ENCODE measurements around the gene SBK2. TPM values are rescaled to one million over a fixed set of nuclear protein-coding genes. Genes with fewer than 3 reads are reported as not detected.
A peak's percentile ranks its signal among the peaks of the same experiment; 100 is the strongest.

Gene SBK2
- polyA plus RNA-seq, 1 of the 3 experiments (the other 2 are of a cell fraction) = 0.20 TPM

DNA sequence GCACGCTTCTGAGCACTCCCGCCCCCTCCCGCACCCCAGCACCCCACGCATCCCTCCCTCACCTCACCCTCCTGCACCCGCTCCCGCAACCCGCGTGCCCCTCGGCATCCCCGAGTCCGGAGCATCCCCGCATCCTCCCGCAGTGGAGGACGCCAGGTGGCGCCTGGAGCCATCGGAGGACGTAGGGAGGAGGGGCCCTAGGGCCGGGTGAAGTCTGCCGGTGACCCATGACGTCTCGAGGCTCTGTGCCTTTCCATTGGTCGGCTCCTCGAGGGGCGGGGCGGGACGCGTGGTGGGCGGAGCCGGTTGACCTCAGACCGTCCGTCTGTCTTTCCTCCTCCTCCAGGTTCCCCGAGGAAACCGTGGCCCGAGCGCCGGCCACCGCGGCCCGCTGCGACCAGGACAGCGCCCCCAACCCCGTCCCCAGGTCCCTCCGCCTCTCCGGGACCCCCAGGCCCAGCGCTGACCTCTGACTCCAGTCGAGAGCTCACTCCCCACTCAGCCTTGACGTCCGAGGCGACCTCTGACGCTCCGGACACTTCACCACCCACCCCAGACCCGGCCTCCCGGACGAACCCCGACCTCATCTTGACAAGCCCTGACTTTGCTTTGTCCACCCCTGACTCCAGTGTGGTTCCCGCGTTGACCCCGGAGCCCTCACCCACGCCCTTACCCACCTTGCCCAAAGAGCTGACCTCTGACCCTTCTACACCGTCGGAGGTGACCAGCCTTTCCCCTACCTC lies 19.9 kb downstream of the SBK2 start (continued):
- TF ChIP-seq MXI1 (IDR thresholded peaks at IDR 0.05; ENCODE audit: low read depth, low read length) = peak; percentile 57; the same call in 1 of the 2 replicates
- TF ChIP-seq FOSL2 (IDR thresholded peaks at IDR 0.05; ENCODE audit: borderline replicate concordance, low read depth) = no peak
- TF ChIP-seq YY1 (IDR thresholded peaks at IDR 0.05; ENCODE audit: low read depth) = no peak
- TF ChIP-seq TAF1 (IDR thresholded peaks at IDR 0.05; ENCODE audit: borderline replicate concordance, low read depth, low read length) = no peak; the same call in 1 of the 2 replicates
- no peak for TF ChIP-seq RCOR1 (IDR thresholded peaks at IDR 0.05; ENCODE audit: low read length)
- TF ChIP-seq, protein P1, sequence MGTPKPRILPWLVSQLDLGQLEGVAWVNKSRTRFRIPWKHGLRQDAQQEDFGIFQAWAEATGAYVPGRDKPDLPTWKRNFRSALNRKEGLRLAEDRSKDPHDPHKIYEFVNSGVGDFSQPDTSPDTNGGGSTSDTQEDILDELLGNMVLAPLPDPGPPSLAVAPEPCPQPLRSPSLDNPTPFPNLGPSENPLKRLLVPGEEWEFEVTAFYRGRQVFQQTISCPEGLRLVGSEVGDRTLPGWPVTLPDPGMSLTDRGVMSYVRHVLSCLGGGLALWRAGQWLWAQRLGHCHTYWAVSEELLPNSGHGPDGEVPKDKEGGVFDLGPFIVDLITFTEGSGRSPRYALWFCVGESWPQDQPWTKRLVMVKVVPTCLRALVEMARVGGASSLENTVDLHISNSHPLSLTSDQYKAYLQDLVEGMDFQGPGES (IDR thresholded peaks at IDR 0.05; ENCODE audit: low read depth, low read length) = no peak
- TF ChIP-seq TEAD4 (IDR thresholded peaks at IDR 0.05; ENCODE audit: borderline replicate concordance, insufficient read depth) = no peak
- TF ChIP-seq FOXM1 (IDR thresholded peaks at IDR 0.05; ENCODE audit: low read depth) = no peak
- TF ChIP-seq MEF2A (IDR thresholded peaks at IDR 0.05; ENCODE audit: borderline replicate concordance, low read depth) = no peak
- TF ChIP-seq RFX5 (IDR thresholded peaks at IDR 0.05; ENCODE audit: low read length) = peak; percentile 99
- TF ChIP-seq EZH2phosphoT487 (IDR thresholded peaks at IDR 0.05; ENCODE audit: borderline replicate concordance, low read depth) = no peak

DNA sequence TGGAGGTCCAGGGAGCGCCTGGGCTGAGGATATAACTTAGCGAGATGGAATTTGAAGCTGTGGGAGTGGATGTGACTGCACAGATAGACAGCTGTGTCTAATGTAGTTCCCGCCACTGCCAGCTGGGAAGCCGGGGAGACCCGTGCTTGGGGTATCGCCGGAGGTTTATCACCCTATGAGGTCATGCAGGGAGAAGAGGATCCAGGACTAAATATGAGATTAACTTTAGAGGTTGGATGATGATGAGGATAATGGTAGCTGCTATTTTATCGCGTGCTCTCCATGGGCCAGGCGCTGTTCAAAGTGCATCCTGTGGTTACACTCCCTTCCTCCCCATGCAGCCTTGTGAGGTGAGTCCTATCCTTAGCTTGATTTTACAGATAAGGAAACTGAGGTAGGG lies 28.8 kb downstream of the SBK2 start:
- H3K36me3 ChIP-seq (replicated peaks in 1 of 2; ENCODE audit: control insufficient read depth in 1 of 2, insufficient read depth in 2 of 2, low read length in 1 of 2) = no peaks in the 10 kb centered on the region
- POLR2A ChIA-PET = interaction anchor here (0.5 kb wide), 1 partner anchor 69 kb away, joined by 4 read pairs; no protein-coding TSS in a partner anchor
- H3K4me3 ChIP-seq (ENCODE audit: low read depth in 2 of 2, low read length in 1 of 2) = no peak overlapping the region
- H3K27me3 ChIP-seq (ENCODE audit: insufficient read depth) = no peaks in the 10 kb centered on the region
- no peaks in the 10 kb centered on the region for H3F3A ChIP-seq (replicated peaks; ENCODE audit: insufficient read depth)
- CTCF ChIA-PET = interaction anchor here (0.9 to 5.4 kb wide), 6 partner anchors 9 to 367 kb away, joined by 3 to 28 read pairs (median 3); no protein-coding TSS in a partner anchor
- no peak for DNase-seq
- H3K4me2 ChIP-seq = no peak overlapping the region
- H3K9me3 ChIP-seq = no peaks in the 10 kb centered on the region
- WGBS (ENCODE audit: low lambda C conversion rate) = 75% methylated on average over 10 of the region's 10 CpGs
- no peak overlapping the region for H3K27ac ChIP-seq (ENCODE audit: low read depth in 2 of 2, low read length in 1 of 2)
- no peak overlapping the region for H3K9ac ChIP-seq
- H3K9me2 ChIP-seq = no peaks in the 10 kb centered on the region
- peaks cover 0 to 2% of the 10 kb centered on the region in 2 experiments; a peak in 1 of 4 replicates for H3K4me1 ChIP-seq (ENCODE audit: control insufficient read depth in 1 of 2, insufficient read depth in 2 of 2, low read depth in 1 of 2, low read length in 1 of 2)
- TF ChIP-seq CHD2 (IDR thresholded peaks at IDR 0.05; ENCODE audit: low read length, partially characterized antibody) (no peak), NFIC (IDR thresholded peaks at IDR 0.05; ENCODE audit: borderline replicate concordance) (no peak), MEF2A (IDR thresholded peaks at IDR 0.05; ENCODE audit: borderline replicate concordance, low read depth) (no peak), GABPA (IDR thresholded peaks at IDR 0.05; ENCODE audit: low read depth) (no peak), GATA2 (CRISPR knock-in tag; IDR thresholded peaks at IDR 0.05) (no peak), RFX5 (IDR thresholded peaks at IDR 0.05; ENCODE audit: low read length) (no peak), TAF1 (IDR thresholded peaks at IDR 0.05; ENCODE audit: borderline replicate concordance, low read depth, low read length) (no peak), SMC3 (IDR thresholded peaks at IDR 0.05; ENCODE audit: low read depth, low read length) (no peak), RCOR1 (IDR thresholded peaks at IDR 0.05; ENCODE audit: low read length) (no peak), RXRA (IDR thresholded peaks at IDR 0.05; ENCODE audit: borderline replicate concordance, low read depth) (no peak)
- TF ChIP-seq, protein P2, sequence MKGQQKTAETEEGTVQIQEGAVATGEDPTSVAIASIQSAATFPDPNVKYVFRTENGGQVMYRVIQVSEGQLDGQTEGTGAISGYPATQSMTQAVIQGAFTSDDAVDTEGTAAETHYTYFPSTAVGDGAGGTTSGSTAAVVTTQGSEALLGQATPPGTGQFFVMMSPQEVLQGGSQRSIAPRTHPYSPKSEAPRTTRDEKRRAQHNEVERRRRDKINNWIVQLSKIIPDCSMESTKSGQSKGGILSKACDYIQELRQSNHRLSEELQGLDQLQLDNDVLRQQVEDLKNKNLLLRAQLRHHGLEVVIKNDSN (IDR thresholded peaks at IDR 0.05; ENCODE audit: borderline replicate concordance, low read depth) = no peak
- TF ChIP-seq, protein P3, sequence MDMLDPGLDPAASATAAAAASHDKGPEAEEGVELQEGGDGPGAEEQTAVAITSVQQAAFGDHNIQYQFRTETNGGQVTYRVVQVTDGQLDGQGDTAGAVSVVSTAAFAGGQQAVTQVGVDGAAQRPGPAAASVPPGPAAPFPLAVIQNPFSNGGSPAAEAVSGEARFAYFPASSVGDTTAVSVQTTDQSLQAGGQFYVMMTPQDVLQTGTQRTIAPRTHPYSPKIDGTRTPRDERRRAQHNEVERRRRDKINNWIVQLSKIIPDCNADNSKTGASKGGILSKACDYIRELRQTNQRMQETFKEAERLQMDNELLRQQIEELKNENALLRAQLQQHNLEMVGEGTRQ (IDR thresholded peaks at IDR 0.05; ENCODE audit: borderline replicate concordance, low read depth, low read length) = no peak
- TF ChIP-seq, protein P4, sequence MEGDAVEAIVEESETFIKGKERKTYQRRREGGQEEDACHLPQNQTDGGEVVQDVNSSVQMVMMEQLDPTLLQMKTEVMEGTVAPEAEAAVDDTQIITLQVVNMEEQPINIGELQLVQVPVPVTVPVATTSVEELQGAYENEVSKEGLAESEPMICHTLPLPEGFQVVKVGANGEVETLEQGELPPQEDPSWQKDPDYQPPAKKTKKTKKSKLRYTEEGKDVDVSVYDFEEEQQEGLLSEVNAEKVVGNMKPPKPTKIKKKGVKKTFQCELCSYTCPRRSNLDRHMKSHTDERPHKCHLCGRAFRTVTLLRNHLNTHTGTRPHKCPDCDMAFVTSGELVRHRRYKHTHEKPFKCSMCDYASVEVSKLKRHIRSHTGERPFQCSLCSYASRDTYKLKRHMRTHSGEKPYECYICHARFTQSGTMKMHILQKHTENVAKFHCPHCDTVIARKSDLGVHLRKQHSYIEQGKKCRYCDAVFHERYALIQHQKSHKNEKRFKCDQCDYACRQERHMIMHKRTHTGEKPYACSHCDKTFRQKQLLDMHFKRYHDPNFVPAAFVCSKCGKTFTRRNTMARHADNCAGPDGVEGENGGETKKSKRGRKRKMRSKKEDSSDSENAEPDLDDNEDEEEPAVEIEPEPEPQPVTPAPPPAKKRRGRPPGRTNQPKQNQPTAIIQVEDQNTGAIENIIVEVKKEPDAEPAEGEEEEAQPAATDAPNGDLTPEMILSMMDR (IDR thresholded peaks at IDR 0.05) = no peak
- H2AFZ ChIP-seq (ENCODE audit: low read depth) = no peak overlapping the region
- no peaks in the 10 kb centered on the region for H3K79me2 ChIP-seq (ENCODE audit: insufficient read depth)
- no peaks in the 10 kb centered on the region for H4K20me1 ChIP-seq (ENCODE audit: insufficient read depth)
